ENCODE measurements around the gene GJB2.

DNA sequence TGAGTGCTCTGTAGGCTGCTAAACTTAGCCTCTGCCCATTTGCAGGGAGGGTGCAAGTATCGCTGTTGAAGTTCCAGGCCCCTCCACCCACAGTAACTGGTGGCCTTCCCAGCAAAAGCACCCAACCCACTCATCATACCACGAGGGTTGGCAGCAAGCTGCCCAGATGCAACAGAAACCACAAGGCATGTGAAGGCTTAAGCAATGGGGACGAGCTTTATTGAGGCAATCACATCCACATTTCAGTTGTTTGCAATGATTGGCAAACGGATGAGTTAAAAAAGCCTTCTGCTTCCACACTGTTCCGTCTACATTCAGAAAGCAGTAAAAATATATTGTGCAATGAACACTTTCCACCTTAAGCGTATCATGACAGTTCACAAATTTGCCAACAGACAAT lies 29.0 kb upstream of the GJB2 start:
- TF ChIP-seq CTCF (conservative IDR thresholded peaks at IDR 0.05; ENCODE audit: low read depth, low read length) (no peak), MAZ (IDR thresholded peaks at IDR 0.05; ENCODE audit: borderline replicate concordance, low read depth, low read length) (no peak), POLR2A (IDR thresholded peaks at IDR 0.05; ENCODE audit: low read depth, low read length) (no peak), USF2 (IDR thresholded peaks at IDR 0.05; ENCODE audit: low read depth, low read length) (no peak), MXI1 (IDR thresholded peaks at IDR 0.05; ENCODE audit: borderline replicate concordance, low read depth, low read length) (no peak), RFX5 (IDR thresholded peaks at IDR 0.05; ENCODE audit: low read depth, low read length) (no peak)
- TF ChIP-seq, protein P1, sequence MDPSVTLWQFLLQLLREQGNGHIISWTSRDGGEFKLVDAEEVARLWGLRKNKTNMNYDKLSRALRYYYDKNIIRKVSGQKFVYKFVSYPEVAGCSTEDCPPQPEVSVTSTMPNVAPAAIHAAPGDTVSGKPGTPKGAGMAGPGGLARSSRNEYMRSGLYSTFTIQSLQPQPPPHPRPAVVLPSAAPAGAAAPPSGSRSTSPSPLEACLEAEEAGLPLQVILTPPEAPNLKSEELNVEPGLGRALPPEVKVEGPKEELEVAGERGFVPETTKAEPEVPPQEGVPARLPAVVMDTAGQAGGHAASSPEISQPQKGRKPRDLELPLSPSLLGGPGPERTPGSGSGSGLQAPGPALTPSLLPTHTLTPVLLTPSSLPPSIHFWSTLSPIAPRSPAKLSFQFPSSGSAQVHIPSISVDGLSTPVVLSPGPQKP (IDR thresholded peaks at IDR 0.05; ENCODE audit: borderline replicate concordance, low read depth, low read length): no peak
